BJ (cell line): ENCODE data around the gene CLBA1. TPM values are rescaled to one million over a fixed set of nuclear protein-coding genes. Genes with fewer than 3 reads are reported as not detected.
"Not testable (repeated sequence)": the region's sequence is repeated elsewhere in the genome, so short reads cannot be mapped to it uniquely, and the experiment has no call there.

Experiments used
- CTCF ChIA-PET: fragments of 350-600 bp; formaldehyde crosslinking; extraction: SDS; loops from one replicate; lab custom pipeline; 2021; ENCODE audit warnings: antibody characterized with exemption, inconsistent platforms; lab: Yijun Ruan, JAX
- POLR2A ChIA-PET: fragments of 300-600 bp; sonication (Branson Sonifier 250); formaldehyde crosslinking; extraction: SDS; loops from one replicate; lab custom pipeline; 2021; ENCODE audit warnings: antibody characterized with exemption; lab: Charles Lee
- DNase-seq: peaks from one replicate; pipeline ENCODE4 v3.0.0-alpha.2; 2011; ENCODE audit warnings: low read depth
- H3K27me3 ChIP-seq: 2 replicates; pipeline ENCODE4 v1.6.0; 2011; ENCODE audit warnings: low read length; ENCODE audit not compliant: control insufficient read depth, insufficient read depth
- H3K36me3 ChIP-seq: 2 replicates; pipeline ENCODE4 v1.5.1; 2011; ENCODE audit warnings: low read length; ENCODE audit not compliant: control insufficient read depth, insufficient read depth
- H3K4me3 ChIP-seq: 2 replicates; pipeline ENCODE4 v1.5.1; 2011; ENCODE audit warnings: low read depth, mild to moderate bottlenecking, control low read depth, low read length
- polyA plus RNA-seq: library from polyadenylated mRNA; depleted of rRNA; stranded (reverse); fragments of >200 nt; gene quantifications from 2 replicates; pipeline ENCODE4 v1.2.3, GENCODE V29; 2011
- TF ChIP-seq, protein P1 (sequence below): IDR thresholded peaks from 2 replicates; pipeline ENCODE4 v1.5.1; 2011; ENCODE audit warnings: low read depth, mild to moderate bottlenecking, control low read depth, inconsistent platforms, low read length, moderate library complexity; ENCODE audit not compliant: insufficient read depth

The CLBA1 gene
- polyA plus RNA-seq, 1 experiment, result 5.9 TPM

DNA sequence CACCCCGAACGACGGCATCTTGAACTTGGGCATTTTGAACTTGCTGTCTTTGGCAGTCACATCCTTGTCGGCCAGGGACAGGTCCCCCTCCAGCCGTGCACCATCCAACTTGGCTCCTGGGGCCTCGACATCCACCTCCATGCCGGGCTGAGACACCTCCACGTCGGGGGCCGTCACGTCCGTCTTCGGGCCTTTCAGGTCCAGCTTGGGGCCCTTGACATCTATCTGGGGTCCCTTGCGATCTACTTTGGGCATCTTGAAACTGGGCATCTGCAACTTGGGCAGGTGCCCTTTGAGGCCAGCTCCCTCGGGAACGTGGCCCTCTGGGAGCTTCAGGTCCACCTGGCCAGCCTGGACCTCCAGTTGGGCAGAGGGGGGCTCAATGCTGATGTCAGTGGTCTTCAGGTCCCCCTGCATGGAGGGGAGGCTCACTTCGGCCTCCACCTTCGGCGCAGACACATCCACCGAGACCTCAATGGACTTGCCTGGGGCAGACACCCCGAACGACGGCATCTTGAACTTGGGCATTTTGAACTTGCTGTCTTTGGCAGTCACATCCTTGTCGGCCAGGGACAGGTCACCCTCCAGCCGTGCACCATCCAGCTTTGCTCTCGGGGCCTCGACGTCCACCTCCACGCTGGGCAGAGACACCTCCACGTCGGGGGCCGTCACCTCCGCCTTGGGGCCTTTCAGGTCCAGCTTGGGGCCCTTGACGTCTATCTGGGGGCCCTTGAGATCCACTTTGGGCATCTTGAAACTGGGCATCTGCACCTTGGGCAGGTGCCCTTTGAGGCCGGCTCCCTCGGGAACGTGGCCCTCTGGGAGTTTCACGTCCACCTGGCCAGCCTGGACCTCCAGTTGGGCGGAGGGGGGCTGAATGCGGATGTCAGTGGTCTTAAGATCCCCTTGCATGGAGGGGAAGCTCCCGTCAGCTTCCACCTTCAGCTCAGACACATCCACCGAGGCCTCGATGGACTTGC, 39.3 kb upstream of the CLBA1 start:
- H3K4me3 ChIP-seq, H3K36me3 ChIP-seq, POLR2A ChIA-PET, H3K27me3 ChIP-seq, DNase-seq: not testable (repeated sequence)
- CTCF ChIA-PET, result interaction anchor here (2.7 kb wide), 1 partner anchor 11 kb away, joined by 12 read pairs; no protein-coding TSS in a partner anchor

DNA sequence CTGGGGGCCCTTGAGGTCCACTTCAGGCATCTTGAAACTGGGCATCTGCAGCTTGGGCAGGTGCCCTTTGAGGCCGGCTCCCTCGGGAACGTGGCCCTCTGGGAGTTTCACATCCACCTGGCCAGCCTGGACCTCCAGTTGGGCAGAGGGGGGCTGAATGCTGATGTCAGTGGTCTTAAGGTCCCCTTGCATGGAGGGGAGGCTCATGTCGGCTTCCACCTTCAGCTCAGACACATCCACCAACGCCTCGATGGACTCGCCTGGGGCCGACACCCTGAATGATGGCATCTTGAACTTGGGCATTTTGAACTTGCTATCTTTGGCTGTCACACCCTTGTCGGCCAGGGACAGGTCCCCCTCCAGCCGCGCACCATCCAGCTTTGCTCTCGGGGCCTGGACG, 38.4 kb upstream of the CLBA1 start:
- H3K4me3 ChIP-seq, DNase-seq, POLR2A ChIA-PET, H3K36me3 ChIP-seq, H3K27me3 ChIP-seq: not testable (repeated sequence)
- CTCF ChIA-PET, result interaction anchor here (2.7 kb wide), 1 partner anchor 12 kb away, joined by 12 read pairs; no protein-coding TSS in a partner anchor

DNA sequence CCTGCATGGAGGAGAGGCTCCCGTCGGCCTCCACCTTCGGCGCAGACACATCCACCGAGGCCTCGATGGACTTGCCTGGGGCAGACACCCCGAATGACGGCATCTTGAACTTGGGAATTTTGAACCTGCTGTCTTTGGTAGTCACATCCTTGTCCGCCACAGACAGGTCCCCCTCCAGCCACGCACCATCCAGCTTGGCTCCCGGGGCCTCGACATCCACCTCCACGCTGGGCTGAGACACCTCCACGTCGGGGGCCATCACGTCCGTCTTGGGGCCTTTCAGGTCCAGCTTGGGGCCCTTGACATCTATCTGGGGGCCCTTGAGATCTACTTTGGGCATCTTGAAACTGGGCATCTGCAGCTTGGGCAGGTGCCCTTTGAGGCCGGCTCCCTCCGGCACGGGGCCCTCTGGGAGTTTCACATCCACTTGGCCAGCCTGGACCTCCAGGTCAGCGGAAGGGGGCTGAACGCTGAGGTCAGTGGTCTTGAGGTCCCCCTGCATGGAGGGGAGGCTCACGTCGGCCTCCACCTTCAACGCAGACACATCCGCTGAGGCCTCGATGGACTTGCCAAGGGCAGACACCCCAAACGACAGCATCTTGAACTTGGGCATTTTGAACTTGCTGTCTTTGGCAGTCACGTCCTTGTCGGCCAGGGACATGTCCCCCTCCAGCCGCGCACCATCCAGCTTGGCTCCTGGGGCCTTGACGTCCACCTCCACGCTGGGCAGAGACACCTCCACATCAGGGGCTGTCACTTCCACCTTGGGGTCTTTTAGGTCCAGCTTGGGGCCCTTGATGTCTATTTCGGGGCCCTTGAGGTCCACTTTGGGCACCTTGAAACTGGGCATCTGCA, 37.5 kb upstream of the CLBA1 start:
- DNase-seq, H3K27me3 ChIP-seq, CTCF ChIA-PET, H3K36me3 ChIP-seq, H3K4me3 ChIP-seq, POLR2A ChIA-PET: not testable (repeated sequence)

DNA sequence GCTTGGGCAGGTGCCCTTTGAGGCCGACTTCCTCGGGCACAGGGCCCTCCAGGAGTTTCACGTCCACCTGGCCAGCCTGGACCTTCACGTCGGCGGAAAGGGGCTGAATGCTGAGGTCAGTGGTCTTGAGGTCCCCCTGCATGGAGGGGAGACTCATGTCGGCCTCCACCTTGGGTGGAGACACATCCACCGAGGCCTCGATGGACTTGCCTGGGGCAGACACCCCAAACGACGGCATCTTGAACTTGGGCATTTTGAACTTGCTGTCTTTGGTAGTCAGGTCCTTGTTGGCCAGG, 36.9 kb upstream of the CLBA1 start:
- TF ChIP-seq, protein P1, sequence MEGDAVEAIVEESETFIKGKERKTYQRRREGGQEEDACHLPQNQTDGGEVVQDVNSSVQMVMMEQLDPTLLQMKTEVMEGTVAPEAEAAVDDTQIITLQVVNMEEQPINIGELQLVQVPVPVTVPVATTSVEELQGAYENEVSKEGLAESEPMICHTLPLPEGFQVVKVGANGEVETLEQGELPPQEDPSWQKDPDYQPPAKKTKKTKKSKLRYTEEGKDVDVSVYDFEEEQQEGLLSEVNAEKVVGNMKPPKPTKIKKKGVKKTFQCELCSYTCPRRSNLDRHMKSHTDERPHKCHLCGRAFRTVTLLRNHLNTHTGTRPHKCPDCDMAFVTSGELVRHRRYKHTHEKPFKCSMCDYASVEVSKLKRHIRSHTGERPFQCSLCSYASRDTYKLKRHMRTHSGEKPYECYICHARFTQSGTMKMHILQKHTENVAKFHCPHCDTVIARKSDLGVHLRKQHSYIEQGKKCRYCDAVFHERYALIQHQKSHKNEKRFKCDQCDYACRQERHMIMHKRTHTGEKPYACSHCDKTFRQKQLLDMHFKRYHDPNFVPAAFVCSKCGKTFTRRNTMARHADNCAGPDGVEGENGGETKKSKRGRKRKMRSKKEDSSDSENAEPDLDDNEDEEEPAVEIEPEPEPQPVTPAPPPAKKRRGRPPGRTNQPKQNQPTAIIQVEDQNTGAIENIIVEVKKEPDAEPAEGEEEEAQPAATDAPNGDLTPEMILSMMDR, result no peak
- CTCF ChIA-PET, result no interaction called here

DNA sequence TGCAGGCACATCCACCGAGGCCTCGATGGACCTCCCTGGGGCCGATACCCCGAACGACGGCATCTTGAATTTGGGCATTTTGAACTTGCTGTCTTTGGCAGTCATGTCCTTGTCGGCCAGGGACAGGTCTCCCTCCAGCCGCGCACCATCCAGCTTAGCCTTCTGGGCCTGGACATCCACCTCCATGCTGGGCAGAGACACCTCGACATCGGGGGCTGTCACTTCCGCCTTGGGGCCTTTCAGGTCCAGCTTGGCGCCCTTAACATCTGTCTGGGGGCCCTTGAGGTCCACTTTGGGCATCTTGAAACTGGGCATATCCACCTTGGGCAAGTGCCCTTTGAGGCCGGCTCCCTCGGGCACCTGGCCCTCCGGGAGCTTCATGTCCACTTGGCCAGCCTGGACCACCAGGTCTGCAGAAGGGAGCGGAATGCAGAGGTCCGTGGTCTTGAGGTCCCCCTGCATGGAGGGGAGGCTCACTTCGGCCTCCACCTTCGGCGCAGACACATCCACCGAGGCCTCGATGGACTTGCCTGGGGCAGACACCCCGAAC, 36.1 kb upstream of the CLBA1 start:
- H3K4me3 ChIP-seq, POLR2A ChIA-PET, CTCF ChIA-PET, H3K27me3 ChIP-seq, DNase-seq, H3K36me3 ChIP-seq: not testable (repeated sequence)

More for the DNA sequence above, 36.9 kb upstream of the CLBA1 start:
- POLR2A ChIA-PET, result no interaction called here
- no peaks in the 10 kb centered on the region for H3K27me3 ChIP-seq
- no peak overlapping the region for H3K4me3 ChIP-seq
- no peaks in the 10 kb centered on the region for H3K36me3 ChIP-seq
- no peak for DNase-seq

DNA sequence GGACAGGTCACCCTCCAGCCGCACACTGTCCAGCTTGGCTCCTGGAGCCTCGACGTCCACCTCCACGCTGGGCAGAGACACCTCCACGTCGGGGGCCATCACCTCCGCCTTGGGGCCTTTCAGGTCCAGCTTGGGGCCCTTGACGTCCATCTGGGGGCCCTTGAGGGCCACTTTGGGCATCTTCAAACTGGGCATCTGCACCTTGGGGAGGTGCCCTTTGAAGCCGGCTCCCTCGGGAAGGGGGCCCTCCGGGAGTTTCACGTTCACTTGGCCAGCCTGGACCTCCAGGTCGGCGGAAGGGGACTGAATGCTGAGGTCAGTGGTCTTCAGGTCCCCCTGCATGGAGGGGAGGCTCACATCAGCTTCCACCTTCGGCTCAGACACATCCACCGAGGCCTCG, 35.6 kb upstream of the CLBA1 start:
- H3K27me3 ChIP-seq, result no peaks in the 10 kb centered on the region
- no peak for DNase-seq
- TF ChIP-seq, protein P1, result no peak
- no peaks in the 10 kb centered on the region for H3K36me3 ChIP-seq
- POLR2A ChIA-PET, result no interaction called here
- CTCF ChIA-PET, result no interaction called here
- H3K4me3 ChIP-seq, result no peak overlapping the region

DNA sequence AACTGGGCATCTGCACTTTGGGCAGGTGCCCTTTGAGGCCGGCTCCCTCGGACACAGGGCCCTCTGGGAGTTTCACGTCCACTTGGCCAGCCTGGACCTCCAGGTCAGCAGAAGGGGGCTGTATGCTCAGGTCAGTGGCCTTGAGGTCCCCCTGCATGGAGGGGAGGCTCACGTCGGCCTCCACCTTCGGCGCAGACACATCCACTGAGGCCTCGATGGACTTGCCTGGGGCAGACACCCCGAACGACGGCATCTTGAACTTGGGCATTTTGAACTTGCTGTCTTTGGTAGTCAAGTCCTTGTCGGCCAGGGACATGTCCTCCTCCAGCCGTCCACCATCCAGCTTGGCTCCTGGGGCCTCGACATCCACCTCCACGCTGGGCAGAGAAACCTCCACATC, 34.9 kb upstream of the CLBA1 start:
- CTCF ChIA-PET, result interaction anchor here (1.4 kb wide), 1 partner anchor 13 kb away, joined by 3 read pairs; no protein-coding TSS in a partner anchor
- DNase-seq, H3K4me3 ChIP-seq, H3K36me3 ChIP-seq, H3K27me3 ChIP-seq, POLR2A ChIA-PET: not testable (repeated sequence)

DNA sequence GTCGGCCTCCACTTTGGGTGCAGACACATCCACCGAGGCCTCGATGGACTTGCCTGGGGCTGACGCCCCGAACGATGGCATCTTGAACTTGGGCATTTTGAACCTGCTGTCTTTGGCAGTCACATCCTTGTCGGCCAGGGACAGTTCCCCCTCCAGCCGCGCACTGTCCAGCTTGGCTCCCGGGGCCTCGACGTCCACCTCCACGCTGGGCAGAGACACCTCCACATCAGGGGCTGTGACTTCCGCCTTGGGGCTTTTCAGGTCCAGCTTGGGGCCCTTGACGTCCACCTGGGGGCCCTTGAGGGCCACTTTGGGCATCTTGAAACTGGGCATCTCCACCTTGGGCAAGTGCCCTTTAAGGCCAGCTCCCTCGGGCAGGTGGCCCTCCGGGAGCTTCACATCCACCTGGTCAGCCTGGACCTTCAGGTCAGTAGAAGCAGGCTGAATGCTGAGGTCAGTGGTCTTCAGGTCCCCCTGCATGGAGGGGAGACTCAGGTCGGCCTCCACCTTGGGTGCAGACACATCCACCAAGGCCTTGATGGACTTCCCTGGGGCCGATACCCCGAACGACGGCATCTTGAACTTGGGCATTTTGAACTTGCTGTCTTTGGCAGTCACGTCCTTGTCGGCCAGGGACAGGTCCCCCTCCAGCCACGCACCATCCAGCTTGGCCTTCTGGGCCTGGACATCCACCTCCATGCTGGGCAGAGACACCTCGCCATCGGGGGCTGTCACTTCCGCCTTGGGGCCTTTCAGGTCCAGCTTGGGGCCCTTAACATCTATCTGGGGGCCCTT, 33.5 kb upstream of the CLBA1 start:
- DNase-seq, POLR2A ChIA-PET, H3K4me3 ChIP-seq, H3K27me3 ChIP-seq, H3K36me3 ChIP-seq: not testable (repeated sequence)
- CTCF ChIA-PET, result interaction anchor here (1.4 kb wide), 1 partner anchor 14 kb away, joined by 3 read pairs; no protein-coding TSS in a partner anchor
